GM21825 (cell line): ENCODE results near the gene CDK17.

Experiments used
- ATAC-seq: cut with Tn5 transposase; IDR thresholded peaks from one replicate; pipeline ENCODE4 v1.9.1; 2021; ENCODE audit warnings: mild to moderate bottlenecking, moderate library complexity; ENCODE audit not compliant: unreplicated experiment

The CDK17 gene

GRCh38 chr12:96241846-96242256 lies 158.4 kb downstream of the CDK17 start:
- ATAC-seq: no peak

DNA sequence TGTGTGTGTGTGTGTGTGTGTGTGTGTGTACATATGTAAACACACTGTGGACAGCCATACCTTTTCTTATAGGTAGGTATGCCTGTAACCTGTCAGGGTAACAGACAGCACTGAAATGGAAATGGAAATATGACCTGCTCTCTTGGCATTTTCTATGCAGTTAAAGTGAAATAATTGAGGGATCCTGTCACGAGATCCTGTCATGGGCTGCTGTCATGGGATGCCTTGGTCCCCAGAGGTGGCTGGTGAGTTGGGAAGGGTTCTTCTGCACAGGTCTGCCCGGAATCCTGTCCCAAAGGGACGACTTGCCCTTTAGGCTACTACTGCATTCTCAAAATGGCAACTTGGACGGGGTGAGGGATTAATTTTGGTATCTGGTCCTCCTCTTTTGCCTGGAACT lies 158.8 kb downstream of the CDK17 start:
- no peak for ATAC-seq

- ATAC-seq: no peak
These were observed 159.6 kb downstream of the CDK17 start for GRCh38 chr12:96240656-96241055.

DNA sequence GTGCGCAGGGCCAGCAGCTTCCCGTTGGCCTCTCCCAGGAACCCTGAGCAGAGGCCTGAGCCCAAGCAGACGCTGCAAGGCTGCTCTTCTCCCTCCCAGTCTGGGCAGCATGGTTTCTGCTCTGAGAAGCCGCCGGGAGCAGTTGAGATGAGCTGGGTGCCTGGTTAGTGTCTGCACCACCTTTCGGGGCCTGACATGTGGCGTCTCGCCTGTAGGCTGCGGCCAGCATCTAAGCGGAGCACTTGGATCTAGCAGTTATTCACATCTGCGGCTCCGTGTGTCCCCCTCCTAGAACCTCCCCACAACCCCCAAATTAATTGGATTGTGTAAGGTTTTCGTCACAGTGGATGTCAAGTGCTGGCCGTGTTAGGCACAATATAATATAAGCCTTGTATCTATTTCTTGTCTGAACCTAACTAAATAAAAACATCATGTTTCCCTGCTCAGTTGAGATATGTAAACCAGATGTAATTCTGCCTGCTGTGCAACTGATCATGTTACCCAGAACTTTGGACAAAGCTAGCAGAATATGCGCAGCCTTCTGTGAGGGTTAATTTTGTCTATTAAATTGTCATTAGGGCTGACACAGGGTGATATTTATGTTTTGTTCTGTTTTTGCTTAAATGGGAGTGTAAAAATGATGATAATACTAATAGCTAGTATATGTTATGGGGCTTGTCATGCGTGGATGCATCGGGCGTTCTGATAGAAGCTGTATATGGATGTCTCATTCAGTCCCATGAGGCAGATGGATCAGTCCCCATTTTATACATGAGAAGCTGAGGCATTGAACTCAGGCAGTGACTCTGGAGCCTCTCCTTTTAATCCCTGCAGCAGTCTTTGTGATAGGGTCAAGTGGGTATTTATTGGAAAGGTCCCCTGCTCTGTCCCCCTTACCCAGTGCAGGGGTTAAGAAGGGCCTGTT lies 160.3 kb downstream of the CDK17 start:
- no peak for ATAC-seq

DNA sequence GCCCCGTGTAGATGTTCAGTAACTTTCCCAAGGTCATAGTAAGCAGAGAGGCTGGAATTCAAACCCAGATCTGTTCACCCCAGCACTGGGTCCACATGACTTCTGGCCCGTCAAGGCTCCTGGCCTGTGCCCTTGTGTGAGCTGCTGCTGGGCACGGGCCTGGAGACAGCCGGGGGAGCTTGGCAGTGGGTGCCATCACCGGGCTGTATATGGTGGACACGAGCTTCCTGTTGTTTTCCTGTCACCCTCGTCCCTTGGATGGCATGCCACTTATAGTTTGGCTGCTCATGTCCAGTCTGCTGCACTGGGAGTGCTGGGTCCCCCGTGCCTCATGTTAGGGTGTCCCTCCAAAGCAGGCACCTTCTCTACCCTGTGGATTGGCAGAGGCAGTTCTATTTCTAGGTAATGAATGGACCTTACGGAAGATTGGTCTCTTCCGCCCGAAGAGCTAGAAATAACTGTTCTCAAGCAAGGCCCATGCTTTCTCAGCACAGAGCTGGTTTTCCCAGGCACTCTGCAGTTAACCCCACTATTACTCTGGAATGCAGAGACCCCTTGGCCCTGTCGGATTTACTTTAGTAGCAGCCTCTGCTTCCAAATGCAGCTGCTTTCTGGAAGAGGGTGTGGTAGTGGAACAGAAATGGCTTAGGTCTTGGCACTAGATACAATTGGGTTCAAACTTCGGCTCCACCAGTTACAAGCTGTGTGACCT lies 161.7 kb downstream of the CDK17 start:
- no peak for ATAC-seq

GRCh38 chr12:96237465-96238077 lies 162.7 kb downstream of the CDK17 start:
- ATAC-seq: no peak

DNA sequence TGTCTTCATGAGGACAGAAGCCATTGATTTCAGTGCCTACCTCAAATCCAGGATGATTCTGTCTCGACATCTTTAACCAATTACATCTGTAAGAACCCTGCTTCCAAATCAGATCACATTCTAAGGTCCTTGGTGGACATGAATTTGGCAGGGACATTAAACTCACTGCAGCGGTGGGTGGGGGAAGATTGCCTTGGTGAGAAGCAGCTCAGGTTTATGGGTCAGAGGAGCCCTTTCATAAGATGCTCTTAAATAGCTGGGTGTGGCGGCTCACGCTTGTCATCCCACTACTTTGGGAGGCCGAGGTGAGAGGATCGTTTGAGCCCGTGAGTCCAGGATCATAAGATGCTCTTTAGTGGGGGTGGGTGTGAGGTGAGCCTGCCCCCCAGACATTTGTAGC lies 163.2 kb downstream of the CDK17 start:
- ATAC-seq: no peak

GRCh38 chr12:96236221-96236822 lies 163.9 kb downstream of the CDK17 start:
- ATAC-seq: no peak

DNA sequence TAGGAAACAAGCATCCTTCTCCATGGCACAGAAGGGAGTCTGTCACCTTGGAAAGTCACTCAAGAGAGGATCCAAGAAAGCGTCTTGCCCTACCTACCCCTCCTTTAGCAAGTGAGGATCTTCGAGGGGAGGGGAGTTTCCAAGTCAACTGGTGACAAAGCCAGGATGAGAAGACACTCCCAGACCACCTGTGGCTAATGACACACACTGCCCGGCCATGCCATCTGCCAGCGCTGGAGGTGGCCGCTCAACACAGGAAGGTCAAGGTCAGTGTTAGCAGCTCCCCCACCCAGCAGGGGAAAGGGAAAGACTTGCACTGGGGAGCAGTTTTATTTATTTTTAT lies 164.8 kb downstream of the CDK17 start:
- no peak for ATAC-seq

GRCh38 chr12:96234591-96235483 lies 165.4 kb downstream of the CDK17 start:
- ATAC-seq: no peak

DNA sequence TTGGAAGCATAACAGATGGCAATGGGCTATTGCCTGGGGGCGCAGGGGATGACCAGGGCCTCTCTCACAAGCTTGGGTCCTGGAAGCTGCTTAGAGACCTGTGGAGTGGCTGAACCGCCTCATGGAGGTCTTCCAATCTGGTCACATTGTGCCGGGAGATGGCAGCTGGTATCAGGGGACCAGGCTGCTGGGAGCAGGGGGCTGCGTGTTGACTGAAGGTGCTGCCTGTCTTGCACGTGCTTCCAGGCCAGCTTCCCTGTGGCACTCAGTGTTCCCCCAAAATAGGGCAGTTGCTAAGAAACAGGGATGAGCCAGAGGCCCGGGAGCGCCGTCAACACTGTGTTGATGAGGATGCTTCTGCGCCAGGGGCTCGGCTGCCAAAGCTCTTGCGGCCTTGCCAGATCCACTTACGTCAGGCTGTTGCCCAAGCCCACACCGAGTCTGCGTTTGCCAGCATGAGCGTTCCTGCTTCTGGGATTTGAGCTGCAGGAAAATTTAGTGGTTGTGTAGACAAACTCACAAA lies 166.2 kb downstream of the CDK17 start:
- no peak for ATAC-seq

DNA sequence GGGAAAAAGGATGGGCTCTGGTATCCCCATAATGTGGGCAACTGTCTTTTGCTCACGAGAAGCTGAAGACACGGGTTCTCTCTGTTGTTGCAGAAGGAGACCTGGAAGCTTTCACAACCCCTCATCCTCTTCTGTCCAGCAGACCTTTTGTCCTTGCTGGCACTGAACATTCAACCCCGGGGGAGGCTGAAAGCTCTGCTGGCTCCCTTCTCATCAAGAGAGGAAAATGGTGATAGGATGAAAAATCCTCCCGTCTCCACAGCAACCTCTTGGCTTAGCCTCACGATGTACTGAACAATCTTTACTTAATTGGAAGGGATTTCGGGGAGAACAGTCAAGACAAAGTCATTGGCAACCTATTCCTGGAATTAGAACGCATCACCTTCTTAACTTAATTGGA lies 167.1 kb downstream of the CDK17 start:
- ATAC-seq: no peak

GRCh38 chr12:96230646-96231045 lies 169.6 kb downstream of the CDK17 start:
- ATAC-seq: no peak

DNA sequence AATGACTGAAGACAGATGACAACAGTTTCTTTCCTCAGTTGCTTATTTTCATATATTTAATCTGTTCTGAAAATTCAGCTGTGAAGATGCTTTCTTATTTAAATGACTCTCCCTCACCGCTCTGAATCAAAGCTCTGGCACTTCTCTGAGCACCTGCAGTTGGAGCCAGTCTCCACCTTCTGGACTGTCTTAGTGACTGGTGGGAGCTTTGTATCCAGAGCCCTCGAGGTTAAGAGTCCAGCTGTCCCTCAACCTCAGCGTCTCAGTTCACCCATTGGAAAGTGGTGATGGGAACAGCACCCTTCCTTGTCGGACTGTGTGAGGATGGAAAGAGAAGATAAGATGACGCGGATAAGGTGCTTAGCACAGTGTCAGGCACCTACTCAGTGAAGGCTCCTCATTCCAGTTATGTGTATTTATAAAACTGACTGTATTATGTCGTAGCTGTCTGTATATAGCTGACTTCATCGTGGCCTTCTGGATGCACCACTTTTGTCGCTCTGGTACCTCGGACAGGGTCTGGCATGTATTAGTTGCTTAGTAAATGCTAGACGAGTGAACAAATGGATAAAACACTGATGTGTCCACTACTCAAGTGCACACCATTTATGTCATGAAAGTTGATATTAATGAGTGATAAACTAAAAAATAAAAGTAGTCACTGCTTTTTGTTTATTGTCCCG lies 171.5 kb downstream of the CDK17 start:
- ATAC-seq: no peak
